HG02938 (cell line): ENCODE measurements around the gene AKR1E2.

Experiments
- ATAC-seq: cut with Tn5 transposase; IDR thresholded peaks from one replicate; pipeline ENCODE4 v1.9.1; 2021; ENCODE audit warnings: mild to moderate bottlenecking, moderate library complexity; ENCODE audit not compliant: unreplicated experiment

Gene AKR1E2

DNA sequence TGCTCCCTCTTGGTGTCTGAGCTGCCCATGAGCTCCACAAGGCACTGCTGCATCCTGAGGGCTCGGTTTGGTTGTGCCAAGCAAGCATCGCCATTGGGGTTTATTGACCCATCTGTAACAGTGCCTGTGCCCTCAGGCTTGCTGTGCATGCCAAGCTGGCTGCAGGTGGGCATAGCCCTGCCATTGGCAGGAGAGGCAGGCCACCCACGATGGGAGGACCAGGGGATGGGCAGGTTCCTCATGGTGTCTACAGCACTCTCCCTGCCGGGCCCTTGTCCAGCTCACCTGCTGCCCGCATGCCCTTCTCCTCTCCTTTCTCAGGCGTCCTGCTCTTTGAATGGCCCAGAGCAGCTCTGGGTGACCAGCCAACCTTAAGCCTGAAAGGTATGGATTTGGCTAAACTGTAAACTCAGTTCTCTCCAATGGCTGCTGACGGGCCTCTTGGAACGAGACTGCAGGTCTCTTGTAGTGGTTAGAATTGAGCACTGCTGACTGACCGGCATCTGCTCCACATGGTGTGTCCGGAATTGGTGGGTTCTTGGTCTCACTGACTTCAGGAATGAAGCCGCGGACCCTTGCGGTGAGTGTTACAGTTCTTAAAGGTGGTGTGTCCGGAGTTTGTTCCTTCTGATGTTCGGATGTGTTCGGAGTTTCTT is 17.6 kb downstream of the AKR1E2 start:
- ATAC-seq, result no peak

DNA sequence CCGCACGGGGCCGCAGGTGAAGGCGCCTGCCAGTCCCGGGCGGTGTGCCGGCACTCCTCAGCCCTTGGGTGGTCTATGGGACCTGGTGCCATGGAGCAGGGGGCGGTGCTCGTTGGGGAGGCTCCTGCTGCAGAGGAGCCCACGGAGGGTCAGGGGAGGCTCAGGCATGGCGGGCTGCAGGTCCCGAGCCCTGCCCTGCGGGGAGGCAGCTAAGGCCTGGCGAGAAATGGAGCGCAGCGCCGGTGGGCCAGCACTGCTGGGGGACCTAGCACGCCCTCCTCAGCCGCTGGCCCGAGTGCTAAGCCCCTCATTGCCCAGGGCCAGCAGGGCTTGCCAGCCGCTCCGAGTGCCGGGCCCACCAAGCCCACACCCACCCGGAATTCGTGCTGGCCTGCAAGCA is 18.9 kb downstream of the AKR1E2 start:
- ATAC-seq, result no peak

DNA sequence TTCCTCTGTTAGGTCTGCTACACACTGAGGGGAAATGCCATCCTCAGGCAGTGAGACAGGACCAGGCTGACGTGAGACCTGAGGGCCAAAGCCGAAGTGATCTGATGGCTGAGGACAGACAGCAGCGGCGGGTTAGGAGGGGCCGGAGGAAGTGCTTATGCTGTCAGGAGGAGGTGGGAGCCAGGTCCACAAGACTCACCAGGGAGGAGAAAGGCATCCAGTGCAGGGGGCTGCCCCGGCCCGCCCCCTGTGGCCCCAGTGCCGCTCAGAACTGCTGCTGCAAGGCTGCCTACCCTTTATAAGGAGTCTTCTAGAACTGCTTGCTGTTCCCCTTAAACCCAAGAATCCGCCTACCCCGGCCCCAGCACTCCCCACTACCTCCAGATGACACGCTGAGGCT is 19.8 kb downstream of the AKR1E2 start:
- ATAC-seq, result no peak

DNA sequence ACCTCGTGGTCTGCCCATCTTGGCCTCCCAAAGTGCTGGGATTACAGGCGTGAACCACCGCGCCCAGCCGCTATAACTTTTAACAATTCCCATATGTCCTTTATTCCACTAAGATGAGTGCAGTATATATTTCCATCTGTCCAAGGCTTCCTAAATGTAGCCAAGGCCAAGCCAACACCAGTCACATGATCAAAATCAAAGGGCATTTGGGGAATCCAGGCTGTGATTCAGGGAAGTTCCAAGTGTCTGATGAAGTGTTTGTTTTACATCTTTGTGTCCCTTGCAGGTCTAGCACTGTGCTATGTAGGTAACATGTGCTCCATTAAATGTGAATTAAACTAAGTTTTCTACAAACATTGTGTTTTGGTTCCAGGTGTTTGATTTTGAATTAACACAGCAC is 20.8 kb downstream of the AKR1E2 start:
- no peak for ATAC-seq

DNA sequence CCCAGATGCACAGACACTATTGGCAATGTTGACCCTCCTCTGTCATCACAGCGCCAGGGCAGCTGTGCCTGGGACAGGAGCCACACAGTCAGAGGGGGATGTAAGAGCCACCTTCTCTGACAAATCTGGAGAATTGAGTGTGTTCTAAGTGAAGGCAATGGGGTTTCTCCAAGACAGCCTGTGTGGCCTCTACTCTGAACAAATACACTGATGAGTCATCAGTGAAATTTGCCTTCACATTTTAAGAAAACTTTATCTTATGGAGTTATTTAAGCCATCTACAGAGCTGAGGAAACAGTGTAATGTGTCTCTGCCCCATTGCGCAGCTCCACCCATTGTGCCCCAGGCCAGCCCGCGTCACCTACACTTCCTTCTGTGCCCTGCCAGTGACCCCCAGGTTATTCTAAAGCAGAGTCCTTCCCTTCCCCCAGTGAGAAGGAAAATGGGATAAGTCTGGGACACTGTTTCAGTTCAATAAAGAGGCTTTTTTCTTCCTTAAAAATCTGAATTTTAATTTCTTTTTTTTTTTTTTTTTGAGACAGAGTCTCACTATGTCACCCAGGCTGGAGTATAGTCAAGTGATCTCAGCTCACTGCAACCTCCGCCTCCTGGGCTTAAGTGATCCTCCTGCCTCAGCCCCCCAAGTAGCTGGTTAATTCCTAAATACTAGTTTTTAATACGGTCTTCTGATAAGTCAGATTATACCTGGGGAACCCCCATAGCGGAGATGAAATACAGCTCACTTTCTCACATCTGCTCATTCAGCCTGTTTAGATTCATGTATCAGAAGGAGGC is 21.8 kb downstream of the AKR1E2 start:
- no peak for ATAC-seq

DNA sequence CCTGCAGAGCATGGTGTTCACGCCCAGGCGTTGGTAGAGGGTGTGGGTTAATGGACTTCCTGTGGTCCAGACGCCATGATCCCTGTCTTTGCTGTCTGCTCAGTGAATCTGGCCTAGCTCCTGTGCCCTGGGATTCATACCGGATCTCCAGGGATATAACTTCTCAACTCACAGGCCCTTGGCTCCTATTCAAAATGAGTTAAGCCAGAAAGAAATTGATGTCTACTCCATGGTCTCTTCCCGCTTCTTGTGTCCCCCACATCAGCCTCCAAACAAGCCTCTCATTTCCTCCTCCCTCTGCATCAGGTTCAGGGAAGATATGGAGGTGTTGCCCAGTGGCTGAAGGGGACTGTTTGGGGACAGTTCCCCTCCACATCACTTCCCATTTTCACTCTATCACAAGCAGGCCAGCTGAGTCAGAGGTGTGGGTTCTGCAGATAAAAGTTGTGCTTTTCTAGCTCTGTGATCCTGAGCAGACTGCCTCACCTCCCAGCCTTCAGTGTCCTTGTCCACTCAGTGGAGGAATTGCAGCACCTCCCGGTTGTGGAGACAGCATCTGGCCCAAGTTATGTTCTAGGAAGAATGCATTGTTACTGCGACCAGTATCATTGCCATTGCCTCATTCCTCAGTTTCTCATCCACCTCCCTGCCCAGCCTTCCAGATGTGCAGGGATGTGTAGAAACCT is 22.5 kb downstream of the AKR1E2 start:
- no peak for ATAC-seq

DNA sequence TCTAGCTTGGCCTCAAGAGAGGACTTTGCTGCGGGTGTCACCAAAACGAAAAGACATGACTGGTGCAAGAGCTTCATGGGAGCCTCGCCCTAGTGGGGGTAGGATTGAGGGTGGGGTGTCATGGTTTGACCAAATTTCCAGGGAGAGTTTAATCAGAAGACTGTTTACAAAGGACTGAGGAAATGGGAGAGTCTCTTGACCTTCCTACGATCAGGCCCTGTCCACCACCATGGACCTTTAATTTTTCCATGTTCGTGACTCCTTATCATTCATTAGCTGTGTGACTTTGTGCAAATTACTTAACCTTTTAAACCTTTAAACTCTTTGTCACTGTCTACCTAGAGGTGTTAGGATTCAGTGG is 23.0 kb downstream of the AKR1E2 start:
- ATAC-seq, result no peak

DNA sequence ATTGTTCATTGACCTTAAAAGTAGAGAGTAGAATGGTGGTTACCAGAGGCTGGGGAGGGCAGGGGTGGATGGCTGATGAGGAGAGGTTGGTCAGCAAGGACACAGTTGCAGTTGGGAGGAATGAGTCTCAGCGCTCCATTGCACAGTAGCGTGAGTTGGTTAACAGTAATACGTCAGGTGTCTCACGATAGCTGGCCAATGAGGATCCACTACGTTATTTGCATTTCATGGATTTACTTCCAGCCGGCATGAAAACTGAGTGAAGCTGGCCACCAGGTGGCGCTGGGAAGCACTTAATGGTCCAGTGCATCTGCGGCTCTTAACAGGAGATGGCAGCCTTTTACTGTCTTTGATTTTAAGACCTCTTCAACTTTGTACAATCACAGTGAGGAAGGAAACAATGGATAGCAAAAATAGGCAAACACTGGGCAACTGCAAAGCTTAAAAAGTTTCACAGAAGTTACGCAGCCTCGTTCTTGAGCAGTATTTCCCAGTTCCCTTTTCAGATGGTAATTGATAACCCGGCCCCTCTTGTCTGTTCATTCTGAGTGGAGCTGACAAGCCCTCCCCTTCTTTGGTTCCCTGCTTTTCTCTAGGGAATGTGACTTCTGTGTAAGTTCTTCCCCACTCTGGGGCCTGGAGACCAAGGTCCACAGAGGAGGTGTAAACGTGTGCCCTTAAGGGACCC is 23.7 kb downstream of the AKR1E2 start:
- peak; percentile 94 for ATAC-seq

DNA sequence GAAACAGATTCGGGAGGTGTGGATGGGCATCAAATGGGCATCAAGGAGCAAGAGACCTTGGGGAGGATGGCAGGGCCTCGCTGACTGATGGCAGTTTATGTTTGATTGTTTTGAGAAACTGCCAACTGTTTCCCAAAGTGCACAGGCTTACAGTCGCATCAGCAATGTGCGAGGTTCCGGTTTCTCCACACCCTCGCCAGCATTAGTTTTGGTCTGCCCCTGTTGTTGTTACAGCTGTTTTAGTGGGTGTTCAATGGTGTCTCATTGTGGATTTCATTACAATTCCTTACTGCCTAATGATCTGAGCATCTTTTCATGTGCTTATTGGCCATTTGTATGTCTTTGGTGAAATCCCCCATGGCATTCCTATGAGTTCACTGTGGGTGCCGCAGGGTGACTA is 24.4 kb downstream of the AKR1E2 start:
- ATAC-seq, result no peak

DNA sequence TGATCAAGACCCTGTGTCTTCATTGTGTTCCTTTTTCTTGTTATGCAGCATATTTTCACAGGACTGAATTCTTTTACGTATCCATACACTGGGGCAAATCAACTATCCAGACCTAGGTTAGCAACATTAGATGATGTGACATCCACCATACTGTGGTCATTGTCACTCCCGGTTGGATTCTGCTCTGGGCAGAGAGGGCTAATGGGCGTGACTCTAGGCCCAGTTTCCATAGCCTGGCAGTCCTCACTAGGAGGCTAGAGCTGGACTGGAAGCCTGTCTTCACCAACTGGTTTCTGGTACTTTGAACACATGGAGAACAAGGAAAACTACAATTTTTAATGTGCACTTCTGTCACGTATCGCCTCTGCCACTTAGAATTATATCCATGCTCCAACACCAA is 25.2 kb downstream of the AKR1E2 start:
- no peak for ATAC-seq

DNA sequence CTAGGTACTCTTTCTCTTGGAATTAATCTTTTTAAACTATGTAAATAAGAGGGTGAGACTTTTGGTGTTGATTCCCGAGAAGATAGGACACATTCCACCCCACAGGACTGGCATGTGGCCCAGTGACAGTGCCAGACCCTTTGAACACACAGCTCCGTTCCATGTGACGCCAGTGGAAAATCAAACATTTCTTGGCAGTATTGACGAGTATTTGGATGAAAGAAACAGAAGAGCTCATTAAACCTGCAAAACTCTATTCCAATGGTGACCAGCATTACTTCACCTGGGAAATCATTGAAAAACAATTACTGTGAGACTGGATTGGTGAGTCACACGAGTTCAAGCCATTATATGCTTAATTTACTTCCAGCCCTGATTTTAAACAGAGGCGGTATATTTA is 25.8 kb downstream of the AKR1E2 start:
- no peak for ATAC-seq

DNA sequence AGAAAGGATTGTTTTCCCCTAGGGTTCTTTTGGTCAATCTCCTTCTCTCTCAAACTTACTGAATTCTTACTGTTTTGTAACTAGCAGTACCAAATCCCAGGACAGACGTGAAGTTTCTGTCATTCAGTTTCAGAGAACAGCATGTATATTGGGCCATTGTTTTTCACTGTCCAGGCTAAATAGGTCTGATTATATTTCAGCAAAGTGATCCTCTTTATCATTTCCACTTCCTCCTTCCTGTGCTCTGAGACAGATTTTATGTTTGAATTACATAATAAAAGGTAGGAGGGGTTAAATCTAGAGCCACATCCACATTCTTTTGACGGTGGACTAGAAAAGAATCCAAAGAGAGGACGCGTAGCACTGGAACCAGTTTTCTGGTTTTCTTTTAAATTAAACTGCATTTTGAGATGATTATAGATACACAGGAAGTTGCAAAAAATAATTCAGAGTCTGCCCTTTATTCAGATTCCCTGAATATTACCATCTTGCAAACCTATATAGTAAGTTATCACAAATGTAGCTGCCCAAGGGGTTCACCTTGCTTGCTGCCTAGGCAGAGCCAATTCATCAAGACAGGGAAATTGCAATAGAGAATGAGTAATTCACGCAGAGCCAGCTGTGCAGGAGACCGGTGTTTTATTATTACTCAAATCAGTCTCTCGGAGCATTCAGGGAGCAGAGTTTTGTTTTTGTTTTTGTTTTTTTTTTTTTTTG is 40.1 kb downstream of the AKR1E2 start:
- ATAC-seq, result no peak

DNA sequence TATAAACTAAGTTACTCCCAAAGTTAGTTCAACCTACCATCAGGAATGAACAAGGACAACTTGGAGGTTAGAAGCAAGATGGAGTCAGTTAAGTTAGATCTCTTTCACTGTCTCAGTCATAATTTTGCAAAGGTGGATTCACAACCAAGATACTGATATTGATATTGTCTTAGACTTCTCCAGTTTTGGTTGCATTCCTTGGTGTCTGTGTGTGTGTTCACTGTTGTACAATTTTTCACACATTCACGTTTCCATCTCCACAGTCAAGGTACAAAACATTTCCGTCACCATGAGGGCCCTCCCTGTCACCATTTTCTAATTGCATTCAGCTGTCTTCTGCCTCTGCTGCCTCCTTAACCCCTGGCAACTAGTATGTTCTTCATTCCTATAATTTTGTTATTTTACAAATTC is 41.1 kb downstream of the AKR1E2 start:
- ATAC-seq, result no peak

DNA sequence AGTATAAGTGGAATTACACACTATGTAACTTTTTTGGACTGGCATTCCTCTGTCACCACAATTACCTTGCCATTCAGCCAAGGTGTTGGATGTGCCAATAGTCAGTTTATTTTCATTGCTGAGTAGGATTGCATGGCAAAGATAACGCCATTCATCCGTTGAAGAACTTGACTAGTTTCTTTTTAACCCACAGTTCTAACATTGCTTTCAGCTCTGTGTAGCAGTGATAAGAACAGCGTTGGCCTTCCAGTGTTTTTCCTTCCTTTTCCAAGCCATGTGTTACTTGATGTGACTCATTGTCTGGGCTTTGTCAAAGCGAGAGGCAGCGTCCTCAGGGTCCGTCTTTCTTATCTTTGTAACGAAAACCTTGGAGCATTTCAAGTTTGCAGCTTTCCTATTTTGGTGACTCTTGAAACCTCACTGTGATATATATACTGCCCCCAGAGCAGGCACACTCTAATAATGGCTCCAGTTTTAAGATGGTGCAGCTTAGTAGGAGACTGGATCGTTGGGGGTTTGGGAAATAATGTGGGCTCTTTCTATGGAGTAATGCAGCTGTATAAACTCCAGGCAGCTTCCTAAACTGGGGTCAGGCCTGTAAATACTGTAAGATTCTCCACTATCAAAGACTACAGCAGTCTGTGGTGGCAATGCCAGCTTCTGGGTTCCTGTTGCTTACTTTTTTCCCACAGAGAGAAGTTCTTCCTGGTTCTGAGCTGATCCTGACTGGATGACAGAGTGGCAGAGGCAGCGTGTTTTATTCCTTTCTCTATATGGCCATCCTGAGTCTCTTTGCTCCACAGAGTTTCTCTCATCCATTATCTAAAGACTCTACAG is 41.7 kb downstream of the AKR1E2 start:
- ATAC-seq, result no peak

DNA sequence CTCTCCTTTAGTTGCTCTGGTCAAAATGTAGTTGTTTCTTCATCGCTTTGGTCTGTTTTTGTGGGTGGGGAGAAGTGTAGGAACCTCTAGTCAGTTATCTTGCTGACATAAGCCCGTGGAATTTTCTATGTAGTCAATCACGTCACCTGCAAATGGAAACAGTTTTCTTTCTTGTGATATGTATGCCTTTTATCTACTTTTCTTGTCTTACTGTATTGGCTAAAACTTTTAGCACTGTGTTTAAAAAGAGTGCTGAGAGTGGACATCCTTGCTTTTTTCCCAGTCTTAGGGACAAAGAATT is 42.3 kb downstream of the AKR1E2 start:
- no peak for ATAC-seq

DNA sequence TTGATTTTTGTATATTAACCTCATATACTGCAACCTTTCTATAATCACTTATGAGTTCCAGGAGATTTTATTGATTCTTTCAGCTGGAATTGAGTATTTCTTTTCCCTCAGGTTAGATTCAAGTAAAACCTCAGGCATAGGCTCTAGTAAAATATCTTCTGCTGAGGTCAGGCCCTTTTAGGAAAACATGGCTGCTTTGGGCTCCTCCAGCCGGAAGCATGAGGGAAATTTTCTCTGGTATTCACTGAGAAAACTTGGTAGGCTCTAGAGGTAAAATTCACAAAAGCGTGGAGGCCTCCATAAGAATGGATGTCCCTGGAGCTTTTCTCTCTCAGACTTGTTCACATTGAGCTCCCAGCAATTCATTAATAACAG is 56.7 kb downstream of the AKR1E2 start:
- no peak for ATAC-seq

DNA sequence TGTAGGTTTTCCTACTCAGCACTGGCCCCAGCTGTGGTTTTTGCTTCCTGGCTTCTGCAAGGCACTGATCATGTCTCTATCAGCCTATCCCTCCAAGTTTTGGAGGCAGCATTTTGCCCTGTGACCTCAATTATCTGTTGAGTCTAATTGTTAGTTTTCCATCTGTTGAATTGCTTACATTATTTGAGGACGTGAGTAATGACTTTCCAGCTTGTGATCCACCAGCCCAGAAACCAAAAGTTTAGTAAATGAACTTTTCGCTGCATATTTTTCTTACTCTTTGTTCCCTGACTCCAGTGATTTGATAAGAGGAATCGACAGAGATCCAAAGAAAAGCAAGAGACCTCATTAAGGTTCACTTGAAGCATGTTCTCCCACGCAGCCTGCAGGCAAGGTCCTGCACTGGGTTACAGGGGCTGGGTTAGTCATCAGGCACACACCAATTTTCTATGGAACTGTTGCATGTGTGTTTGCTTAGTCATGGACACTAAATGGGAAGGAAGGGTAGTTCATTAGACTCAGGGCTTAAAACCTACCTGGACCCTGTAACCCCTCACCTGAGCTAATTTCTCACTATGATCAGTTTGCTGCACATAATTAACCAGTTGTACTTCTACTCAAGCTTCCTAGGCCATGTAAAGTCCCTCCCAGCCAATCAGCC is 57.2 kb downstream of the AKR1E2 start:
- no peak for ATAC-seq

DNA sequence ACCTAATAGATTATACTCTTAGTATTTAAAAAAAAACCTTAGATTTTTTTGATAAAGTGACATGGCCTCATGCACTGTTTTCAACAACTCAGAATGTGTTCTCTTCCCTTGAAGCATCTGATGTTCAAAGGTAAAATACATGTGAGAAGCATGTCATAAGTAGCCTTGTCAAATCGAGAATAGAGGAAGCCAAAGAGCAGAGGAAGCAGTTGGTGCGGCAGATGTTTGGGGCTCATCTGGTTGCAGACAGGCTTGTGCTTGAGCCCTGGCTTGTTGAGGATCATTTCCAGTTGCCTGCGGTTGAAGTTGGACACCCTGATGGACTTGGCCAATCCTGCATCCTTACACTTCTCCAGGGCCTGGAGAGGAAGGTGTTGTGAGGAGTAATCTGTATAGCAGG is 59.2 kb downstream of the AKR1E2 start:
- ATAC-seq, result no peak

DNA sequence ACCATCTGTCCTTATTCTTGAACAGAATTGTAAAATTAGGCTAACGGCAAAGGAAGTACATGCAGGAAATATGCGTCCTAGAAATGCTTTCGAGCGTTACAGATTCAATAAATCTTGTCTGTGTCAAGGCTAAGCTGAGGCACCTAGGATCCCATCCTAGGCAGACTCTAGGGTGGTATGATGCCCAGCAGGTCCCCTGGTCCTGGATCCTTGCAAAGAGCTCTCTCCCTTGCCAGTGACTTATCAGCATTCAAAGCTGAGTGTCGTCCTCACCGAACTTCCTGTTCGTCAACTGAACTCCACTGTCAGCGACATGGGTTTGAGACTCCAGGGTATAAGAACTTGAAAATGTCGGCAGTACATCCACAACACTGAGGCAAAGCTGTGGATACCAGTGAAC is 61.5 kb downstream of the AKR1E2 start:
- ATAC-seq, result no peak

DNA sequence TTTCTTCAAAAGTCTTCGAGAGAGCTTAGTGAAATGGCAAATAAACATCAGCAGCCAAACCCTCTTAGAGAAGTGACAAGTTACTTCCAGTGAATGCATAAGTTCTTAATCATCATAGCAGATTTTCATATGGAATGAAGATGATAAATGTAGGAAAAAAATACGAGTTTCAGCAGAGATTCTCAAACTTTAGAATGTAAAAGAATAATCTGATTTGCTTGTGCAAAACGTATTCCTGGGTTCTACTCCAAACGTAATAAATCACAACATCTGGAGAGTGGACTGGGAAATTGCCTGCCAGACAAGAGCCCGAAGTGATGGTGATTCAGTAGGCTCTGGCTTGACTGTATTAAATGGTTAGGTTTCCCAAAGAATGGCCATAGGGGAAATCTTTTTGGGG is 62.2 kb downstream of the AKR1E2 start:
- no peak for ATAC-seq
